Measurements from ENCODE around the gene NEU1.
"Not testable (repeated sequence)": the region's sequence is repeated elsewhere in the genome, so short reads cannot be mapped to it uniquely, and the experiment has no call there.

NEU1 gene

GRCh38 chr6:31871046-31871659 lies 8.5 kb upstream of the NEU1 start:
- Histone ChIP-seq H3K36me3 (ENCODE audit: insufficient read depth, low read length) (no peaks in the 10 kb centered on the region), H3K9me3 (ENCODE audit: control insufficient read depth, insufficient read depth, low read length) (no peaks in the 10 kb centered on the region), H3K9ac (ENCODE audit: low read depth, low read length) (no peak overlapping the region; the same call in 1 of the 2 replicates), H3K4me1 (ENCODE audit: insufficient read depth, low read length) (peaks cover 10% of the 10 kb centered on the region; the same call in 1 of the 2 replicates)

- no peak overlapping the region for H3K9ac ChIP-seq (ENCODE audit: low read depth, low read length)
- H3K36me3 ChIP-seq (ENCODE audit: insufficient read depth, low read length) = no peaks in the 10 kb centered on the region
- H3K9me3 ChIP-seq (ENCODE audit: control insufficient read depth, insufficient read depth, low read length) = no peaks in the 10 kb centered on the region
- peaks cover 10% of the 10 kb centered on the region; the same call in 1 of the 2 replicates for H3K4me1 ChIP-seq (ENCODE audit: insufficient read depth, low read length)
Measured at GRCh38 chr6:31870385-31870921, 7.8 kb upstream of the NEU1 start.

DNA sequence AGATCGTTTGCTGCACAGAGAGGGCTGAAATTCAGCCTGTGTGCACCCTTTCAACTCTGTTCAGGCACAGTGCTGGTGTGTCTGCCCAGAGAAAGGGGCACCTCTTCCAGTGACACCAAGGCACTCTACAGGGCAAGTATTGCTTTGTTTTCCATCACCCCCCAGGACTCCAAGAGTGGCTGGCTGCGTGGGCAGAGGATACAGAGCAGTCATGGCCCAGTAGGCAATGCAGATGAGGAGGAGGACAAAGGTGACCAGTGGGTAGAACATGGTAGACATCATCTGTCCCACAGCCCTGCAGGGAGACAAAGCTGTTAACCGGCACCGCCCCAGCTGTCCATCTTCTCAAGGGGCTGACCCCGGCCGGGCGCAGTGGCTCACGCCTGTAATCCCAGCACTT lies 6.7 kb upstream of the NEU1 start:
- H3K36me3 ChIP-seq (ENCODE audit: insufficient read depth, low read length) = no peaks in the 10 kb centered on the region
- peaks cover 10% of the 10 kb centered on the region; the same call in 1 of the 2 replicates for H3K4me1 ChIP-seq (ENCODE audit: insufficient read depth, low read length)
- H3K9ac ChIP-seq (ENCODE audit: low read depth, low read length) = no peak overlapping the region
- H3K9me3 ChIP-seq (ENCODE audit: control insufficient read depth, insufficient read depth, low read length) = no peaks in the 10 kb centered on the region

DNA sequence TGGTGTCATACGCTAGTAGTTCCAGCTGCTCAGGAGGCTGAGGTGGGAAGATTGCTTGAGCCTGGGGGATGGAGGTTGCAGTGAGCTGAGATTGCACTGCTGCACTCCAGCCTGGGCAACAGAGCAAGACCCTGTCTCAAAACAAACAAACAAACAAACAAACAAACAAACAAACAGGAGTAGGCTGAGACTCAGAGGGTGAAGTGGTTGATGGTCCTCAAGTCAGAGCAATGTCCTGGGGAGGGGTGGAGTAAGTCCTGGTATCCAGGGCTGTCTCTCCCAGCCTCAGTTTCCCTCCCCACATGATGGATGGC lies 6.0 kb upstream of the NEU1 start:
- not testable (repeated sequence) for H3K9me3 ChIP-seq (ENCODE audit: control insufficient read depth, insufficient read depth, low read length); H3K9ac ChIP-seq (ENCODE audit: low read depth, low read length); H3K36me3 ChIP-seq (ENCODE audit: insufficient read depth, low read length); H3K4me1 ChIP-seq (ENCODE audit: insufficient read depth, low read length)

DNA sequence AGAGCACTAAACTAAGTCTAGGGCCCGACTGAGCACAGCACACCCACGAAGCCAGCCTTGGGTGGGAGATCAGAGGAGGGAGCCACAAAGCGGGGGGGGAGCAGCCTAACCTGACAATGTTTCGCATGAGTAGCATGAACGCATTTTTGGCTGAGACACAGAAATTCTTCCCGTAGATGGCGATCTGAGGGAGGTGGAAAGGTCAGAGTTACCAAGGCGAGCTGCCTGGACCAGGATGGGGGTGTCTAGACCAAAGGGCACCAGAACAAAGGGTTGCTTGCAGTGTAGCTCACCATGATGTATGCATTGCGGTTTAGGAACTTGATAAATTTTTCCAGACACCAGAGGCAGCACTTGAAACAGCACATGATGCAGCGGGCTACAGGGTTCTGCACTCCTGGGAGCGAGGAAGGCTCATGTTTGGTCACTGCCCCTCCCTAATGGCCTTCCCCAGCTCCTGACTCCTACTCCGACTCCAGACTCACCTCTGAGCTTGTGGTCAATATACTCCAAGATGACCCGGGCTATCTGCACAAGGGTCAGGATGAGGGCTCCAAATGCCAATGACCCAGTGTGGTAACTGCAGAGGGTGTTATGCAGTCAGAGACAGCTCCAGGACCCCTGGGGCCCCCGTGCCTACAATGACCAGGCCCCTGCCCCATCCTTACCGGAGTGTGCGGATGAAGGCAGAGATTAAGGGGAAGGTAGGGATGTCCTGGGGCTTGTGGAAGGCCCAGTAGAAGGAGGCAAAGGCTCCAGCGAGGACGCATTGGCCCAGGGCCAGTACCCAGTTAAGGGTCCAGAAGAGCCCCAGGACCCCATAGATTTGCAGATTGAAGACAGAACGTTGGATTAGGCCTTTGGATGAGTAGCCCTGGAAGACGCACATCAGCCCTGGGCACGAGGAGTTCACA lies 2.8 kb upstream of the NEU1 start:
- Histone ChIP-seq H3K36me3 (ENCODE audit: insufficient read depth, low read length) (no peaks in the 10 kb centered on the region), H3K9me3 (ENCODE audit: control insufficient read depth, insufficient read depth, low read length) (no peaks in the 10 kb centered on the region), H3K4me1 (ENCODE audit: insufficient read depth, low read length) (no peaks in the 10 kb centered on the region), H3K9ac (ENCODE audit: low read depth, low read length) (no peak overlapping the region)

GRCh38 chr6:31864818-31865204 lies 2.2 kb upstream of the NEU1 start:
- Histone ChIP-seq H3K9ac (ENCODE audit: low read depth, low read length) (no peak overlapping the region), H3K4me1 (ENCODE audit: insufficient read depth, low read length) (no peaks in the 10 kb centered on the region), H3K36me3 (ENCODE audit: insufficient read depth, low read length) (no peaks in the 10 kb centered on the region), H3K9me3 (ENCODE audit: control insufficient read depth, insufficient read depth, low read length) (no peaks in the 10 kb centered on the region)

GRCh38 chr6:31864123-31864562 lies 1.5 kb upstream of the NEU1 start:
- not testable (repeated sequence) for H3K9me3 ChIP-seq (ENCODE audit: control insufficient read depth, insufficient read depth, low read length); H3K4me1 ChIP-seq (ENCODE audit: insufficient read depth, low read length); H3K36me3 ChIP-seq (ENCODE audit: insufficient read depth, low read length)
- H3K9ac ChIP-seq (ENCODE audit: low read depth, low read length) = peak overlapping the region; percentile 55; the same call in 1 of the 2 replicates

DNA sequence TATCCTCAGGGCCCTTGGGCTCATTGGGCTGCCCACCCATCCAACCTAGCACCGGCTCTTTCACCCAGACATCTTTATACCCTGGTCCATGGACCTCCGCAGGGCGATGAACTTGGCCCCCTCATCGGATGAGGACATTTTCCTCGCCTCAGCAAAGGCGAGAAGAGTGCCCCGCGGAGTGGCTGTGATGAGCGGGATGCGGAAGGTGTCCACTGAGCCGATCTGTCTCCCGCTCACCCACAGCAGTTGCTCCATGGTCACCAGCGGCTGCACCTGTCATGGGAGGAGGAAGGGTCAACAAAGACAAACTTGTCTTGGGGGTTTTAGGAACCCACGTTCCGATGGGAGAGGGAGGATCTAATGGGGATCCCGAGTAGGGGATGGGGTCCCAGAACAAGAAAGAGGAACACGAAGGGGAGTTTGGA lies 690 bp downstream of the NEU1 start:
- Histone ChIP-seq H3K9me3 (ENCODE audit: control insufficient read depth, insufficient read depth, low read length) (no peaks in the 10 kb centered on the region), H3K36me3 (ENCODE audit: insufficient read depth, low read length) (no peaks in the 10 kb centered on the region; the same call in 1 of the 2 replicates), H3K4me1 (ENCODE audit: insufficient read depth, low read length) (no peaks in the 10 kb centered on the region), H3K9ac (ENCODE audit: low read depth, low read length) (peak overlapping the region; percentile 68)

- H3K36me3 ChIP-seq (ENCODE audit: insufficient read depth, low read length) = no peaks in the 10 kb centered on the region; the same call in 1 of the 2 replicates
- H3K9ac ChIP-seq (ENCODE audit: low read depth, low read length) = no peak overlapping the region
- H3K9me3 ChIP-seq (ENCODE audit: control insufficient read depth, insufficient read depth, low read length) = no peaks in the 10 kb centered on the region
- no peaks in the 10 kb centered on the region for H3K4me1 ChIP-seq (ENCODE audit: insufficient read depth, low read length)
Measured at GRCh38 chr6:31861150-31861549, 1.5 kb downstream of the NEU1 start.

GRCh38 chr6:31860349-31860748 lies 2.3 kb downstream of the NEU1 start:
- H3K4me1 ChIP-seq (ENCODE audit: insufficient read depth, low read length) = no peaks in the 10 kb centered on the region
- H3K36me3 ChIP-seq (ENCODE audit: insufficient read depth, low read length) = no peaks in the 10 kb centered on the region; the same call in 1 of the 2 replicates
- no peak overlapping the region for H3K9ac ChIP-seq (ENCODE audit: low read depth, low read length)
- H3K9me3 ChIP-seq (ENCODE audit: control insufficient read depth, insufficient read depth, low read length) = no peaks in the 10 kb centered on the region

DNA sequence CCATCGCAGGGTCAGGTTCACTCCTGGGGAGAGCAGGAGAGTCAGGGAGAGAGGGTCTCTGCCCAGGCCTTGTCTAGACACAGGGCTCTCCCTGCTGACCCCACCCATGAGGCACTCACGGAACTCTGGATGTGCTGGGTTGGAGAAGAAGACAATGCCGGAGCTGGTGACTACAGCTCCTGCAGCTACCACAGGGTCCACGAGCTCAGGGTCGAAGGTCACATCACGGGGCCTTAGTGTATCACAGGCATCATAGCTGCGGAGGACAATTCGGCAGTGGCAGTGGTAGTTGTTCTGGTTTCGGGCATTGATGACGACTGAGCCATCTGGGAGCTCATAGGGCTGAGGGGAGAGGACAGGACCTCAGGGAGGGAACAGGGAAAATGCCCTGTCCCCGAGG lies 2.7 kb downstream of the NEU1 start:
- Histone ChIP-seq H3K9ac (ENCODE audit: low read depth, low read length) (no peak overlapping the region), H3K36me3 (ENCODE audit: insufficient read depth, low read length) (no peaks in the 10 kb centered on the region; the same call in 1 of the 2 replicates)

DNA sequence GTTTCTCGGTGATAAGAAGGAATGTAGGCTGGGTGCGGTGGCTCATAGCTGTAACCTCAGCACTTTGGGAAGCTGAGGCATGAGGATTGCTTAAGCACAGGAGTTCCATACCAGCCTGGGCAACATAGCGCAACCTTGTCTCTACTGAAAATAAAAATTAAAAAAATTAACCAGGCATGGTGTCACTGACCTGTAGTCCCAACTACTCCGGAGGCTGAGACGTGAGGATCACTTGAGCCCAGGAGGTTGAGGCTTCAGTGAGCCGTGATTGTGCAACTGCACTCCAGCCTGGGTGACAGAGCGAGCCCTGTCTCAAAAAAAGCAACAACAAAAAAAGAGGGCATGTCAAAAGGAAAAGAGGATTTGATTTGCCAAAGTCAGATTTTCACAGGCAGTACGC lies 3.9 kb downstream of the NEU1 start:
- no peaks in the 10 kb centered on the region for H3K4me1 ChIP-seq (ENCODE audit: insufficient read depth, low read length)
- H3K9me3 ChIP-seq (ENCODE audit: control insufficient read depth, insufficient read depth, low read length) = no peaks in the 10 kb centered on the region
- H3K9ac ChIP-seq (ENCODE audit: low read depth, low read length) = no peak overlapping the region
- H3K36me3 ChIP-seq (ENCODE audit: insufficient read depth, low read length) = no peaks in the 10 kb centered on the region; the same call in 1 of the 2 replicates

More for the DNA sequence above, 2.7 kb downstream of the NEU1 start:
- Histone ChIP-seq H3K4me1 (ENCODE audit: insufficient read depth, low read length) (no peaks in the 10 kb centered on the region), H3K9me3 (ENCODE audit: control insufficient read depth, insufficient read depth, low read length) (no peaks in the 10 kb centered on the region)

GRCh38 chr6:31857774-31858173 lies 4.8 kb downstream of the NEU1 start:
- H3K9me3 ChIP-seq (ENCODE audit: control insufficient read depth, insufficient read depth, low read length); H3K9ac ChIP-seq (ENCODE audit: low read depth, low read length); H3K4me1 ChIP-seq (ENCODE audit: insufficient read depth, low read length); H3K36me3 ChIP-seq (ENCODE audit: insufficient read depth, low read length): not testable (repeated sequence)

GRCh38 chr6:31851980-31852718 lies 10.5 kb downstream of the NEU1 start:
- H3K36me3 ChIP-seq (ENCODE audit: insufficient read depth, low read length); H3K4me1 ChIP-seq (ENCODE audit: insufficient read depth, low read length); H3K9me3 ChIP-seq (ENCODE audit: control insufficient read depth, insufficient read depth, low read length): not testable (repeated sequence)
- peak overlapping the region; percentile 37; the same call in 1 of the 2 replicates for H3K9ac ChIP-seq (ENCODE audit: low read depth, low read length)
